K562 (cell line): ENCODE results near the gene CREB3L2. TPM values are rescaled to one million over a fixed set of nuclear protein-coding genes. Genes with fewer than 3 reads are reported as not detected.

Source experiments
- ATF1 ChIP-seq, 2 experiments: fragments of 450-650 bp in 1 of 2; IDR thresholded peaks; 2 replicates each; pipeline ENCODE4 v1.6.1; 2016; ENCODE audit warnings: missing compliant biosample characterization in 1 of 2, missing genetic modification characterization in 1 of 2
- BDP1 ChIP-seq: IDR thresholded peaks from 3 replicates; pipeline ENCODE4 v1.6.1; 2011; ENCODE audit not compliant: insufficient read length, insufficient read depth
- DPF2 ChIP-seq: fragments of 450-650 bp; IDR thresholded peaks from 2 replicates; pipeline ENCODE4 v1.6.1; 2016
- KDM1A ChIP-seq, 2 experiments: fragments of 450-650 bp; IDR thresholded peaks; 2 replicates each; pipeline ENCODE4 v1.6.1; 2016; ENCODE audit warnings: mild to moderate bottlenecking in 2 of 2
- MYBL2 ChIP-seq, 2 experiments: fragments of 450-650 bp in 1 of 2; sonication (generic) in 1 of 2; formaldehyde crosslinking in 1 of 2; IDR thresholded peaks; 2 replicates each; pipeline versions ENCODE4 v1.6.1 to v1.8.1; 2017 to 2022; ENCODE audit warnings: borderline replicate concordance in 1 of 2, inconsistent platforms in 1 of 2, low read depth in 1 of 2, mild to moderate bottlenecking in 1 of 2, missing genetic modification reagents in 1 of 2, moderate library complexity in 1 of 2
- NCOA2 ChIP-seq, 2 experiments: fragments of 450-650 bp; IDR thresholded peaks; 2 replicates each; pipeline ENCODE4 v1.6.1; 2018; ENCODE audit warnings: mild to moderate bottlenecking in 2 of 2, moderate library complexity in 1 of 2; ENCODE audit not compliant: partially characterized antibody in 2 of 2
- PHB2 ChIP-seq: fragments of 450-650 bp; IDR thresholded peaks from 2 replicates; pipeline ENCODE4 v1.6.1; 2017; ENCODE audit warnings: low read depth
- POLR2G ChIP-seq: fragments of 200-400 bp; formaldehyde crosslinking; IDR thresholded peaks from 2 replicates; pipeline ENCODE4 v1.6.1; 2017; ENCODE audit warnings: low read depth, mild to moderate bottlenecking, antibody characterized with exemption, low read length, moderate library complexity
- RBM14 ChIP-seq: fragments of 200-400 bp; formaldehyde crosslinking; IDR thresholded peaks from 2 replicates; pipeline ENCODE4 v1.6.1; 2018; ENCODE audit warnings: low read depth, mild to moderate bottlenecking, low read length, moderate library complexity, borderline replicate concordance; ENCODE audit not compliant: insufficient read depth
- RFX5 ChIP-seq: IDR thresholded peaks from 2 replicates; pipeline ENCODE4 v1.6.1; 2011; ENCODE audit warnings: low read depth, mild to moderate bottlenecking, improper control_type of control experiment, low read length
- RFX7 ChIP-seq: fragments of 250-450 bp; sonication (Bioruptor Pico); IDR thresholded peaks from 2 replicates; pipeline ENCODE4 v1.5.1; 2021; ENCODE audit warnings: mild to moderate bottlenecking
- SRSF3 ChIP-seq: fragments of 200-400 bp; formaldehyde crosslinking; IDR thresholded peaks from 2 replicates; pipeline ENCODE4 v1.6.1; 2016; ENCODE audit warnings: mild to moderate bottlenecking, low read length, moderate library complexity; ENCODE audit not compliant: insufficient read depth
- XRCC3 ChIP-seq: fragments of 450-650 bp; IDR thresholded peaks from 2 replicates; pipeline ENCODE4 v1.6.1; 2017; ENCODE audit warnings: mild to moderate bottlenecking, moderate library complexity
- ZNF707 ChIP-seq: fragments of 250-450 bp; sonication (Bioruptor Pico); conservative IDR thresholded peaks from 2 replicates; pipeline ENCODE4 v1.8.0; 2022; ENCODE audit warnings: inconsistent platforms, mild to moderate bottlenecking, moderate library complexity
- polyA plus RNA-seq, 8 experiments: library from polyadenylated mRNA; depleted of rRNA in 4 of 8; stranded (reverse) in 5 of 8; unstranded in 3 of 8; fragments of >200 nt; fragmentation: Nextera tagmentation in 2 of 8; fragmentation: Illumina TruSeq in 1 of 8; extraction: Ambion mirVana in 2 of 8; extraction: Trizol in 1 of 8; gene quantifications; 2 replicates each; pipeline versions ENCODE4 v1.2.1 to v1.2.3, GENCODE V29; 2011 to 2014; ENCODE audit warnings: inconsistent platforms in 1 of 8, missing spikeins in 1 of 8
- total RNA-seq, 7 experiments: library from RNA; depleted of rRNA in 6 of 7; stranded (reverse); fragments of >200 nt in 6 of 7; fragmentation: Illumina TruSeq in 2 of 7; extraction: Trizol in 2 of 7; gene quantifications; 2 replicates each; pipeline versions ENCODE4 v1.2.1 to v1.2.3, GENCODE V29; 2011 to 2021; ENCODE audit warnings: low replicate concordance in 1 of 7
- TF ChIP-seq, protein P1 (sequence below): fragments of 200-800 bp; sonication (Bioruptor generic); IDR thresholded peaks from 2 replicates; pipeline ENCODE4 v1.6.1; 2017; ENCODE audit warnings: missing genetic modification characterization, missing compliant biosample characterization

The CREB3L2 gene
- total and polyA plus RNA-seq, 9 of the 15 experiments (the other 6 are each of a cell fraction or from before 2014, with no cell fraction given) = 7.1 to 45.6 (median 15.8) TPM

DNA sequence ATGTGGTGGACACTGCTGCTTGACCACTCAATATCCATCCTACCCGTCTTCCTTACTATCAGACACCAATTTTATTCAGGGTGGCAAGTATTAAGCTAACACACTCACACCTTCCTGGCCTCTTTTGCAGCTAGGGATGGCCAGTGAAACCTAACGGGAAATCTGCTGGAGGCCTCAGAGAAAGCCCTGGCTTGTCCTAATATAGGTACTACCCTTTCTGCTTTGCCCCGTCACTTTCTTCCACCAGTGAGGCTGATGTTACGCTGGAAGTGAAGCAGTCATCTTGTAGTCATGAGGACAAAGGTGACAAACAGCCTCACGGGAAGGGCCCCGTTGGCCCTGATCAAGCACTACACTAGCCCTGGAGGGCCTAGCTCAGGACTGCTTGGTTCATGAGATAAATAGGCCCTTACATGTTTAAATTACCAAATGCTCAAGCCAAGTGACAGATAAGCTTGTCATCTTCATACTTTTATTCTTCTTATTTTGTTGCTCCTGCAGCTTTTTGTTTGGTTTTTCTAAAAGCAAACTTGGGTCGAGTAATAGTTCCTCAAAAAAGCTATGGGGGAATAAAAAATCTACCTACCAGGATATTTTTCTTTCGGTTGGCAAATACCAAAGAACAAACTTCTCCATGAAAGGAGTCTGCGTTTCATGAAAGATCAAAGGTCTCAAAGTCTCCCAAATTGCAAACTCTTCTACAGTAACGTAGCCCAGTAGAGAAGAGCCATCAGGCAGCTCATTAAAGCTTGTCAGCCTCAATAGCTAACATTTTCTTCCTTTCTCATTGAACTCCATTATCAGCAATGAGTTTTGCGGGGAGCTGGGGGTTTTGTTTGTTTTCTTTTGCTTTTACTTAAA, 17.5 kb downstream of the CREB3L2 start (continued):
- TF ChIP-seq, protein P1, sequence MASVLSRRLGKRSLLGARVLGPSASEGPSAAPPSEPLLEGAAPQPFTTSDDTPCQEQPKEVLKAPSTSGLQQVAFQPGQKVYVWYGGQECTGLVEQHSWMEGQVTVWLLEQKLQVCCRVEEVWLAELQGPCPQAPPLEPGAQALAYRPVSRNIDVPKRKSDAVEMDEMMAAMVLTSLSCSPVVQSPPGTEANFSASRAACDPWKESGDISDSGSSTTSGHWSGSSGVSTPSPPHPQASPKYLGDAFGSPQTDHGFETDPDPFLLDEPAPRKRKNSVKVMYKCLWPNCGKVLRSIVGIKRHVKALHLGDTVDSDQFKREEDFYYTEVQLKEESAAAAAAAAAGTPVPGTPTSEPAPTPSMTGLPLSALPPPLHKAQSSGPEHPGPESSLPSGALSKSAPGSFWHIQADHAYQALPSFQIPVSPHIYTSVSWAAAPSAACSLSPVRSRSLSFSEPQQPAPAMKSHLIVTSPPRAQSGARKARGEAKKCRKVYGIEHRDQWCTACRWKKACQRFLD (CRISPR knock-in tag) = no peak
- no peak for TF ChIP-seq ATF1 (CRISPR knock-in tag; IDR thresholded peaks at IDR 0.05)
- TF ChIP-seq ATF1 (tag; IDR thresholded peaks at IDR 0.05) = no peak
- no peak for TF ChIP-seq PHB2
- no peak for TF ChIP-seq ZNF707 (CRISPR knock-in tag)
- no peak for TF ChIP-seq POLR2G
- TF ChIP-seq XRCC3 = no peak
- no peak for TF ChIP-seq RFX5
- TF ChIP-seq MYBL2 (IDR thresholded peaks at IDR 0.05; ENCODE audit: low read depth) = no peak
- TF ChIP-seq MYBL2 (CRISPR knock-in tag; IDR thresholded peaks at IDR 0.05; ENCODE audit: borderline replicate concordance) = no peak
- TF ChIP-seq SRSF3 = no peak
- 0 out of 2 replicates have a peak, but pooled peaks have one; percentile 22 for TF ChIP-seq DPF2
- no peak for TF ChIP-seq NCOA2 (IDR thresholded peaks at IDR 0.05; ENCODE audit: partially characterized antibody in 2 of 2)
- TF ChIP-seq RBM14 = no peak
- TF ChIP-seq BDP1 = no peak
- no peak for TF ChIP-seq RFX7 (CRISPR knock-in tag)
- 0 out of 4 replicates have a peak, but pooled peaks of 1 of the 2 experiments have one; percentile 1 for TF ChIP-seq KDM1A (IDR thresholded peaks at IDR 0.05)
- TF ChIP-seq, all 486 proteins: peak for 7
